CD4-positive, alpha-beta T cell treated with Interleukin-15 for 4 hours (primary cell): ENCODE data around the gene DMXL2.
"Not testable (repeated sequence)": the region's sequence is repeated elsewhere in the genome, so short reads cannot be mapped to it uniquely, and the experiment has no call there.

ENCODE experiments used
- DNase-seq: peaks from one replicate; pipeline ENCODE4 v3.0.0-alpha.2; 2020; ENCODE audit warnings: low spot score

DMXL2 gene

GRCh38 chr15:51621936-51622603, 501 bp downstream of the DMXL2 start:
- no peak for DNase-seq

- no peak for DNase-seq
These were observed 1.3 kb downstream of the DMXL2 start for GRCh38 chr15:51621155-51621765.

- no peak for DNase-seq
These were observed 1.9 kb downstream of the DMXL2 start for GRCh38 chr15:51620641-51621040.

GRCh38 chr15:51620122-51620521, 2.4 kb downstream of the DMXL2 start:
- no peak for DNase-seq

- no peak for DNase-seq
These were observed 3.1 kb downstream of the DMXL2 start for GRCh38 chr15:51619331-51620035.

- DNase-seq, result no peak
These were observed 4.7 kb downstream of the DMXL2 start for GRCh38 chr15:51617886-51618285.

GRCh38 chr15:51613951-51614350, 8.6 kb downstream of the DMXL2 start:
- DNase-seq, result no peak

GRCh38 chr15:51612669-51613068, 9.9 kb downstream of the DMXL2 start:
- DNase-seq, result not testable (repeated sequence)

GRCh38 chr15:51603462-51603948, 19.1 kb downstream of the DMXL2 start:
- not testable (repeated sequence) for DNase-seq

GRCh38 chr15:51603002-51603401, 19.6 kb downstream of the DMXL2 start:
- no peak for DNase-seq

- no peak for DNase-seq
These were observed 20.1 kb downstream of the DMXL2 start for GRCh38 chr15:51602484-51602883.

GRCh38 chr15:51601801-51602200, 20.8 kb downstream of the DMXL2 start:
- DNase-seq, result no peak

- no peak for DNase-seq
These were observed 22.5 kb downstream of the DMXL2 start for GRCh38 chr15:51600114-51600513.

GRCh38 chr15:51589881-51590568, 32.5 kb downstream of the DMXL2 start:
- no peak for DNase-seq

- no peak for DNase-seq
These were observed 33.6 kb downstream of the DMXL2 start for GRCh38 chr15:51588966-51589365.

GRCh38 chr15:51585986-51586385, 36.6 kb downstream of the DMXL2 start:
- no peak for DNase-seq

GRCh38 chr15:51580982-51581381, 41.6 kb downstream of the DMXL2 start:
- DNase-seq, result no peak

- no peak for DNase-seq
These were observed 42.2 kb downstream of the DMXL2 start for GRCh38 chr15:51580385-51580784.

GRCh38 chr15:51579012-51579411, 43.6 kb downstream of the DMXL2 start:
- no peak for DNase-seq

- DNase-seq, result no peak
These were observed 44.8 kb downstream of the DMXL2 start for GRCh38 chr15:51577636-51578304.

GRCh38 chr15:51576911-51577500, 45.6 kb downstream of the DMXL2 start:
- no peak for DNase-seq
